B cell (primary cell): Measurements from ENCODE around the gene GADD45B. TPM values are rescaled to one million over a fixed set of nuclear protein-coding genes. Genes with fewer than 3 reads are reported as not detected.
A peak's percentile ranks its signal among the peaks of the same experiment; 100 is the strongest.

ENCODE experiments used
- ATAC-seq: fragments of 200-7000 bp; cut with Tn5 transposase; one replicate; pipeline ENCODE4 v1.10.0; 2021; ENCODE audit warnings: low read depth, mild to moderate bottlenecking, moderate number of reproducible peaks, moderate library complexity
- CTCF ChIA-PET: fragments of 350-600 bp; sonication (Branson Sonifier 250); formaldehyde crosslinking; loops from one replicate; lab custom pipeline; 2021; ENCODE audit warnings: antibody characterized with exemption, inconsistent platforms; lab: Charles Lee
- POLR2A ChIA-PET: fragments of 350-600 bp; sonication (Branson Sonifier 250); formaldehyde crosslinking; loops from one replicate; lab custom pipeline; 2021; ENCODE audit warnings: antibody characterized with exemption; lab: Charles Lee
- DNase-seq: peaks from one replicate; pipeline ENCODE4 v3.0.0; 2013
- H2AFZ ChIP-seq: 2 replicates; pipeline ENCODE4 v1.6.1; 2012; ENCODE audit warnings: mild to moderate bottlenecking, low read depth, low read length; ENCODE audit not compliant: insufficient read depth, poor library complexity, severe bottlenecking
- H3K27ac ChIP-seq, 2 donors: 1 replicate in 1 of 2; 2 replicates in 1 of 2; pipeline ENCODE4 v1.5.1; 2012 to 2013; ENCODE audit warnings: low read length in 2 of 2, mild to moderate bottlenecking in 2 of 2, moderate library complexity in 1 of 2
- H3K27me3 ChIP-seq, 4 experiments: fragments of 200-600 bp in 1 of 4; sonication (generic) in 1 of 4; replicated peaks in 1 of 4; 1 replicate in 2 of 4; 2 replicates in 2 of 4; pipeline versions ENCODE4 v1.6.1 to v1.7.0; 2013 to 2016; ENCODE audit warnings: low read length in 3 of 4, mild to moderate bottlenecking in 2 of 4, mixed read lengths in 1 of 4, moderate library complexity in 1 of 4; ENCODE audit not compliant: insufficient read depth in 4 of 4, control insufficient read depth in 3 of 4; ENCODE audit errors: control extremely low read depth in 1 of 4
- H3K36me3 ChIP-seq, 2 experiments: replicated peaks in 1 of 2; 1 replicate in 1 of 2; 2 replicates in 1 of 2; pipeline versions ENCODE4 v1.6.1 to v1.7.1; 2013; ENCODE audit warnings: low read length in 1 of 2; ENCODE audit not compliant: insufficient read depth in 2 of 2, control insufficient read depth in 1 of 2; ENCODE audit errors: control extremely low read depth in 1 of 2, extremely low read depth in 1 of 2
- H3K4me1 ChIP-seq, 2 donors: fragments of 200-600 bp in 1 of 2; sonication (generic) in 1 of 2; 1 replicate in 1 of 2; 2 replicates in 1 of 2; pipeline versions ENCODE4 v1.5.1 to v1.6.1; 2013 to 2017; ENCODE audit warnings: low read length in 2 of 2; ENCODE audit not compliant: control insufficient read depth in 2 of 2, insufficient read depth in 2 of 2
- H3K4me2 ChIP-seq: replicated peaks from 2 replicates; pipeline ENCODE3; 2012; ENCODE audit warnings: mild to moderate bottlenecking, low read depth, low read length; ENCODE audit not compliant: poor library complexity, severe bottlenecking
- H3K4me3 ChIP-seq, 5 experiments: fragments of 200-600 bp in 1 of 5; sonication (generic) in 1 of 5; 1 replicate in 3 of 5; 2 replicates in 2 of 5; pipeline versions ENCODE4 v1.5.1 to v1.7.0; 2011 to 2016; ENCODE audit warnings: low read length in 4 of 5, mild to moderate bottlenecking in 4 of 5, low read depth in 2 of 5, control low read depth in 1 of 5, moderate library complexity in 1 of 5; ENCODE audit not compliant: insufficient read depth in 1 of 5; ENCODE audit errors: control extremely low read depth in 1 of 5, extremely low read depth in 1 of 5
- H3K79me2 ChIP-seq: fragments of 200-600 bp; sonication (generic); one replicate; pipeline ENCODE4 v1.6.0; 2016; ENCODE audit warnings: low read length; ENCODE audit not compliant: control insufficient read depth, insufficient read depth
- H3K9ac ChIP-seq: fragments of 200-600 bp; sonication (generic); 2 replicates; pipeline ENCODE4 v1.6.1; 2017; ENCODE audit warnings: mild to moderate bottlenecking, low read length, moderate library complexity
- H3K9me3 ChIP-seq, 3 donors: one replicate each; pipeline versions ENCODE4 v1.6.1 to v1.7.1; 2013; ENCODE audit warnings: low read length in 2 of 3; ENCODE audit not compliant: control insufficient read depth in 2 of 3, insufficient read depth in 1 of 3; ENCODE audit errors: control extremely low read depth in 1 of 3
- H4K20me1 ChIP-seq: 2 replicates; pipeline ENCODE4 v1.6.0; 2012; ENCODE audit warnings: mild to moderate bottlenecking, low read length; ENCODE audit not compliant: insufficient read depth, control insufficient read depth, poor library complexity, severe bottlenecking
- H3K27ac Mint-ChIP-seq: one replicate; pipeline ENCODE4 v1.8.0; 2021; ENCODE audit warnings: mixed read lengths
- H3K27me3 Mint-ChIP-seq: one replicate; pipeline ENCODE4 v1.8.0; 2021; ENCODE audit warnings: mixed read lengths
- H3K4me1 Mint-ChIP-seq: one replicate; pipeline ENCODE4 v1.8.0; 2021; ENCODE audit warnings: mixed read lengths
- H3K4me3 Mint-ChIP-seq: one replicate; pipeline ENCODE4 v1.8.0; 2021; ENCODE audit warnings: mixed read lengths
- H3K9me3 Mint-ChIP-seq: one replicate; pipeline ENCODE4 v1.8.0; 2022; ENCODE audit warnings: mixed read lengths; ENCODE audit not compliant: insufficient read depth
- EZH2 ChIP-seq: IDR thresholded peaks from 2 replicates; pipeline ENCODE4 v1.6.1; 2012; ENCODE audit warnings: borderline replicate concordance, low read depth, mild to moderate bottlenecking, moderate library complexity, low read length; ENCODE audit not compliant: insufficient read depth, poor library complexity, severe bottlenecking
- WGBS: methylation state at CpG from one replicate; pipeline ENCODE4 v1.1.5; 2013; ENCODE audit warnings: missing lambda C conversion rate; ENCODE audit not compliant: insufficient coverage; 5-methylcytosine and 5-hydroxymethylcytosine counted together
- intact Hi-C: fragments of 100-400 bp; cut with micrococcal nuclease; formaldehyde crosslinking; loops from one replicate; pipeline ENCODE4 v1.10.0; 2022
- polyA plus RNA-seq: library from polyadenylated mRNA; depleted of rRNA; stranded (reverse); fragments of >200 nt; gene quantifications from 2 replicates; pipeline ENCODE4 v1.2.3, GENCODE V29; 2012
- total RNA-seq, 2 donors: library from RNA; stranded (reverse); fragments of 120-200 nt in 1 of 2; gene quantifications; 1 replicate in 1 of 2; 2 replicates in 1 of 2; pipeline versions ENCODE4 v1.2.3 to v1.2.4, GENCODE V29; 2013 to 2022
- TF ChIP-seq, protein P1 (sequence below): fragments of 200-600 bp; IDR thresholded peaks from one replicate; pipeline ENCODE4 v1.8.0; 2022; ENCODE audit warnings: antibody characterized with exemption, mild to moderate bottlenecking

The GADD45B gene
- total and polyA plus RNA-seq, 2 donors (not counting 1 experiment from before 2014, with no cell fraction given), result 166 to 215 TPM

DNA sequence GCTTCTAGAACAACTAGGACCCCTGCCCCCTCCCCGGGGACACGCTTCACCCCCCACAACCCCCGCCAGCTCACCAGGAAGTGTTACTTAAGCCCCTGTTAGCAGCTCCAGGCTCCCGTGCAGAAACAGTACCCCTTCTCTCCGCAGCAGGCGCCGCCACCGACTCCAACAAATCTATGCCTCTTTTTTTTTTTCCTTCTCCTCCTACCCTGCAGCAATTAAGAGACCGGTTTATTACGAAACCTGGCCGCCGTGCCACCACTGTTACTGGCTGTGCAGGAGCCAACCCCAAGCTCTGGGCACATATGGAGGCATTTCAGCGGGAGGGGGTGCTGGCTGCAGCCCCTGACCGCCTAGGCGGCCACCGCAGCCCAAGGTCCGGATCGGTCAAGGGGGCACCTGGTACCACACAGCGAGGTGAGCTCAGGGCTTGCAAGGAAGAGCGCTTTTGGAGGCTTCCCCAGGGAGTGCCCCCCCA is 2.4 kb downstream of the GADD45B start:
- TF ChIP-seq EZH2, result no peak
- TF ChIP-seq, protein P1, sequence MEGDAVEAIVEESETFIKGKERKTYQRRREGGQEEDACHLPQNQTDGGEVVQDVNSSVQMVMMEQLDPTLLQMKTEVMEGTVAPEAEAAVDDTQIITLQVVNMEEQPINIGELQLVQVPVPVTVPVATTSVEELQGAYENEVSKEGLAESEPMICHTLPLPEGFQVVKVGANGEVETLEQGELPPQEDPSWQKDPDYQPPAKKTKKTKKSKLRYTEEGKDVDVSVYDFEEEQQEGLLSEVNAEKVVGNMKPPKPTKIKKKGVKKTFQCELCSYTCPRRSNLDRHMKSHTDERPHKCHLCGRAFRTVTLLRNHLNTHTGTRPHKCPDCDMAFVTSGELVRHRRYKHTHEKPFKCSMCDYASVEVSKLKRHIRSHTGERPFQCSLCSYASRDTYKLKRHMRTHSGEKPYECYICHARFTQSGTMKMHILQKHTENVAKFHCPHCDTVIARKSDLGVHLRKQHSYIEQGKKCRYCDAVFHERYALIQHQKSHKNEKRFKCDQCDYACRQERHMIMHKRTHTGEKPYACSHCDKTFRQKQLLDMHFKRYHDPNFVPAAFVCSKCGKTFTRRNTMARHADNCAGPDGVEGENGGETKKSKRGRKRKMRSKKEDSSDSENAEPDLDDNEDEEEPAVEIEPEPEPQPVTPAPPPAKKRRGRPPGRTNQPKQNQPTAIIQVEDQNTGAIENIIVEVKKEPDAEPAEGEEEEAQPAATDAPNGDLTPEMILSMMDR, result peak; percentile 24
- CTCF ChIA-PET, result interaction anchor here (0.6 to 4.2 kb wide), 19 partner anchors 10 to 204 kb away, joined by 3 to 134 read pairs (median 5); partner anchors contain the start of gene LMNB2
- DNase-seq (no peak), ATAC-seq (no peak)
- peak overlapping the region; percentile 39 to 100 (median 100) for H3K4me3 ChIP-seq
- peak overlapping the region; percentile 100 for H3K4me2 ChIP-seq
- no peaks in the 10 kb centered on the region for H3K36me3 ChIP-seq
- H3K9me3 ChIP-seq, result peaks cover 0 to 21% (median 5%) of the 10 kb centered on the region in 3 donors
- H3K4me3 Mint-ChIP-seq, result peak overlapping the region; percentile 93
- intact Hi-C loops, result loop anchor here (10.0 kb wide), 3 partner anchors 204 to 324 kb away; partner anchors contain the start of genes AP3D1 and SLC39A3
- H2AFZ ChIP-seq, result no peak overlapping the region
- H3K27ac ChIP-seq, result peak overlapping the region; percentile 71 to 91
- POLR2A ChIA-PET, result interaction anchor here (0.5 to 4.7 kb wide), 15 partner anchors 14 to 157 kb away, joined by 3 to 77 read pairs (median 7); no protein-coding TSS in a partner anchor
- peaks cover 37% of the 10 kb centered on the region for H4K20me1 ChIP-seq
- no peaks in the 10 kb centered on the region for H3K27me3 Mint-ChIP-seq
- no peaks in the 10 kb centered on the region for H3K27me3 ChIP-seq
- peaks cover 4% of the 10 kb centered on the region for H3K9me3 Mint-ChIP-seq
- H3K4me1 ChIP-seq, result peaks cover 30 to 47% of the 10 kb centered on the region in 2 donors
- WGBS, result under 1% methylated on average over 20 of the region's 20 CpGs
- H3K9ac ChIP-seq, result peak overlapping the region; percentile 85
- H3K4me1 Mint-ChIP-seq, result peaks cover 34% of the 10 kb centered on the region
- H3K27ac Mint-ChIP-seq, result peak overlapping the region; percentile 93
- peaks cover 30% of the 10 kb centered on the region for H3K79me2 ChIP-seq
